GM23338 (cell line): ENCODE measurements around the gene FGGY. TPM values are rescaled to one million over a fixed set of nuclear protein-coding genes. Genes with fewer than 3 reads are reported as not detected.

Experiments
- ATAC-seq: fragments of 200-7000 bp; cut with Tn5 transposase; 3 replicates; pipeline ENCODE4 v1.9.1; 2020
- DNase-seq: peaks from one replicate; pipeline ENCODE4 v3.0.0-alpha.2; 2015; ENCODE audit warnings: low spot score
- H2AFZ ChIP-seq: fragments of 200-600 bp; sonication (generic); 2 replicates; pipeline ENCODE4 v1.8.0; 2016; ENCODE audit warnings: antibody characterized with exemption, mild to moderate bottlenecking, moderate library complexity
- H3F3A ChIP-seq: fragments of 200-600 bp; sonication (generic); replicated peaks from 2 replicates; pipeline ENCODE4 v1.8.0; 2017; ENCODE audit warnings: antibody characterized with exemption, mixed run types, low read depth
- H3K27ac ChIP-seq: fragments of 200-600 bp; sonication (generic); 2 replicates; pipeline ENCODE4 v1.6.1; 2016; ENCODE audit warnings: low read depth
- H3K27me3 ChIP-seq: fragments of 200-600 bp; sonication (generic); 2 replicates; pipeline ENCODE4 v1.8.0; 2016; ENCODE audit warnings: mild to moderate bottlenecking, mixed run types, moderate library complexity; ENCODE audit not compliant: insufficient read depth
- H3K36me3 ChIP-seq: fragments of 200-600 bp; sonication (generic); 2 replicates; pipeline ENCODE4 v1.8.0; 2016; ENCODE audit warnings: mild to moderate bottlenecking; ENCODE audit not compliant: insufficient read depth
- H3K4me1 ChIP-seq: fragments of 200-600 bp; sonication (generic); 2 replicates; pipeline ENCODE4 v1.8.0; 2016; ENCODE audit warnings: mild to moderate bottlenecking, moderate library complexity; ENCODE audit not compliant: insufficient read depth
- H3K4me2 ChIP-seq: fragments of 200-600 bp; sonication (generic); 2 replicates; pipeline ENCODE4 v1.7.1; 2017; ENCODE audit warnings: mixed run types
- H3K4me3 ChIP-seq: fragments of 200-600 bp; sonication (generic); 2 replicates; pipeline ENCODE4 v1.6.1; 2016; ENCODE audit warnings: mixed run types
- H3K79me2 ChIP-seq: fragments of 200-600 bp; sonication (generic); replicated peaks from 2 replicates; pipeline ENCODE4 v1.8.0; 2017; ENCODE audit warnings: mild to moderate bottlenecking; ENCODE audit not compliant: insufficient read depth
- H3K9me2 ChIP-seq: fragments of 200-600 bp; sonication (generic); 2 replicates; pipeline ENCODE4 v1.8.0; 2017; ENCODE audit not compliant: insufficient read depth
- H4K20me1 ChIP-seq: fragments of 200-600 bp; sonication (generic); replicated peaks from 2 replicates; pipeline ENCODE4 v1.8.0; 2017; ENCODE audit warnings: mild to moderate bottlenecking; ENCODE audit not compliant: insufficient read depth
- H3K27ac Mint-ChIP-seq: 2 replicates; pipeline ENCODE4 v1.8.0; 2020; ENCODE audit warnings: inconsistent platforms, mild to moderate bottlenecking, moderate library complexity, mixed read lengths
- H3K27me3 Mint-ChIP-seq: 3 replicates; pipeline ENCODE4 v1.8.0; 2022; ENCODE audit warnings: low read depth, mild to moderate bottlenecking, moderate library complexity, mixed read lengths, inconsistent platforms; ENCODE audit not compliant: insufficient read depth, poor library complexity
- H3K36me3 Mint-ChIP-seq: 3 replicates; pipeline ENCODE4 v1.8.0; 2021; ENCODE audit warnings: low read depth, mild to moderate bottlenecking, inconsistent platforms, moderate library complexity, mixed read lengths
- H3K4me1 Mint-ChIP-seq: 3 replicates; pipeline ENCODE4 v1.8.0; 2020; ENCODE audit warnings: mild to moderate bottlenecking, inconsistent platforms, mixed read lengths
- H3K4me3 Mint-ChIP-seq: 3 replicates; pipeline ENCODE4 v1.8.0; 2021; ENCODE audit warnings: moderate library complexity, mild to moderate bottlenecking, inconsistent platforms, mixed read lengths
- H3K9me3 Mint-ChIP-seq: 3 replicates; pipeline ENCODE4 v1.8.0; 2020; ENCODE audit warnings: moderate library complexity, mild to moderate bottlenecking, inconsistent platforms, mixed read lengths
- CREB1 ChIP-seq: fragments of 250-450 bp; sonication (Bioruptor Pico); IDR thresholded peaks from 2 replicates; pipeline ENCODE4 v1.5.0; 2020; ENCODE audit warnings: low read depth, mild to moderate bottlenecking, moderate library complexity
- CTCF ChIP-seq, 2 experiments: fragments of 200-600 bp in 1 of 2; sonication (generic) in 1 of 2; conservative IDR thresholded peaks; 2 replicates each; pipeline versions ENCODE4 v1.5.1 to v1.6.1; 2016 to 2017; ENCODE audit warnings: antibody characterized with exemption in 2 of 2, low read depth in 2 of 2, mild to moderate bottlenecking in 2 of 2, moderate library complexity in 1 of 2
- ETS1 ChIP-seq: IDR thresholded peaks from 2 replicates; pipeline ENCODE4 v1.6.1; 2016; ENCODE audit warnings: antibody characterized with exemption
- EZH2 ChIP-seq: fragments of 200-600 bp; sonication (generic); IDR thresholded peaks from one replicate; pipeline ENCODE4 v1.8.0; 2017; ENCODE audit warnings: antibody characterized with exemption, mild to moderate bottlenecking, low read depth; ENCODE audit not compliant: unreplicated experiment
- EZH2phosphoT487 ChIP-seq: fragments of 200-600 bp; sonication (generic); IDR thresholded peaks from one replicate; pipeline ENCODE4 v1.8.1; 2018; ENCODE audit warnings: antibody characterized with exemption; ENCODE audit not compliant: unreplicated experiment
- JUNB ChIP-seq: IDR thresholded peaks from one replicate; pipeline ENCODE4 v1.6.1; 2016; ENCODE audit warnings: antibody characterized with exemption; ENCODE audit not compliant: unreplicated experiment
- NANOG ChIP-seq: IDR thresholded peaks from 2 replicates; pipeline ENCODE4 v1.6.1; 2016; ENCODE audit warnings: antibody characterized with exemption, borderline replicate concordance
- POLR2AphosphoS5 ChIP-seq: IDR thresholded peaks from 2 replicates; pipeline ENCODE4 v1.6.1; 2016; ENCODE audit warnings: antibody characterized with exemption, low read depth
- STAT1 ChIP-seq: IDR thresholded peaks from one replicate; pipeline ENCODE4 v1.6.1; 2016; ENCODE audit warnings: antibody characterized with exemption; ENCODE audit not compliant: unreplicated experiment
- ZNF114 ChIP-seq: fragments of 250-450 bp; sonication (Bioruptor Pico); IDR thresholded peaks from 2 replicates; pipeline ENCODE4 v1.5.0; 2020; ENCODE audit warnings: mild to moderate bottlenecking, moderate library complexity
- ZNF331 ChIP-seq: fragments of 250-450 bp; sonication (Bioruptor Pico); IDR thresholded peaks from 2 replicates; pipeline ENCODE4 v1.5.0; 2020; ENCODE audit warnings: low read depth, mild to moderate bottlenecking, moderate library complexity
- ZNF462 ChIP-seq: fragments of 250-450 bp; sonication (Bioruptor Pico); IDR thresholded peaks from 2 replicates; pipeline ENCODE4 v1.5.0; 2020; ENCODE audit warnings: mild to moderate bottlenecking, moderate library complexity
- polyA plus RNA-seq: library from polyadenylated mRNA; unstranded; fragments of >200 nt; fragmentation: Nextera tagmentation; extraction: Ambion mirVana; gene quantifications from 2 replicates; pipeline ENCODE4 v1.2.1, GENCODE V29; 2016
- total RNA-seq: library from RNA; depleted of rRNA; stranded (reverse); fragments of >200 nt; shearing (Covaris generic); gene quantifications from 2 replicates; pipeline ENCODE4 v1.2.3, GENCODE V29; 2014

FGGY gene
- total and polyA plus RNA-seq, 2 experiments from 2014 or later, result 10.9 to 21.4 TPM

- Mint-ChIP-seq H3K27me3 (peaks cover 4% of the 10 kb centered on the region), H3K4me1 (no peaks in the 10 kb centered on the region), H3K27ac (no peak overlapping the region; the same call in 1 of the 2 replicates), H3K9me3 (no peaks in the 10 kb centered on the region), H3K36me3 (no peaks in the 10 kb centered on the region), H3K4me3 (no peak overlapping the region)
- no peaks in the 10 kb centered on the region; the same call in 1 of the 2 replicates for H4K20me1 ChIP-seq
- TF ChIP-seq POLR2AphosphoS5, result no peak
- TF ChIP-seq CTCF (conservative IDR thresholded peaks at IDR 0.05; ENCODE audit: low read depth in 2 of 2), result no peak
- no peak for TF ChIP-seq ETS1
- TF ChIP-seq CREB1 (CRISPR knock-in tag), result no peak
- TF ChIP-seq EZH2, result no peak
- TF ChIP-seq NANOG, result no peak
- TF ChIP-seq JUNB, result no peak
- no peak for TF ChIP-seq STAT1
- TF ChIP-seq ZNF331 (CRISPR knock-in tag), result no peak
- no peak for TF ChIP-seq ZNF114 (CRISPR knock-in tag)
- no peak for TF ChIP-seq EZH2phosphoT487
- no peak for TF ChIP-seq ZNF462 (CRISPR knock-in tag)
- no peak for DNase-seq
- H2AFZ ChIP-seq, result no peak overlapping the region
- no peaks in the 10 kb centered on the region for H3F3A ChIP-seq
- H3K4me2 ChIP-seq, result no peak overlapping the region
- no peaks in the 10 kb centered on the region for H3K79me2 ChIP-seq
- no peak for ATAC-seq
- no peak overlapping the region for H3K27ac ChIP-seq
- H3K4me3 ChIP-seq, result no peak overlapping the region
- H3K36me3 ChIP-seq, result no peaks in the 10 kb centered on the region
- no peaks in the 10 kb centered on the region for H3K4me1 ChIP-seq
- no peaks in the 10 kb centered on the region for H3K27me3 ChIP-seq
- H3K9me2 ChIP-seq, result no peaks in the 10 kb centered on the region
These were observed 48.3 kb downstream of the FGGY start for GRCh38 chr1:59345221-59345620.
